ENCODE results near the gene SMS.
"Not testable (repeated sequence)": the region's sequence is repeated elsewhere in the genome, so short reads cannot be mapped to it uniquely, and the experiment has no call there.

The SMS gene

GRCh38 chrX:21953195-21953830, 12.8 kb downstream of the SMS start:
- not testable (repeated sequence) for DNase-seq

- DNase-seq, result no peak
Observed at GRCh38 chrX:21955403-21956189, 15.1 kb downstream of the SMS start.

- DNase-seq, result no peak
Observed at GRCh38 chrX:21956783-21957182, 16.3 kb downstream of the SMS start.

GRCh38 chrX:21958187-21958586, 17.7 kb downstream of the SMS start:
- DNase-seq, result no peak

- no peak for DNase-seq
Observed at GRCh38 chrX:21958916-21959315, 18.4 kb downstream of the SMS start.

GRCh38 chrX:21959362-21960051, 19.0 kb downstream of the SMS start:
- no peak for DNase-seq

GRCh38 chrX:21960569-21961541, 20.3 kb downstream of the SMS start:
- no peak for DNase-seq

- no peak for DNase-seq
Observed at GRCh38 chrX:21962361-21962760, 21.9 kb downstream of the SMS start.

- no peak for DNase-seq
Observed at GRCh38 chrX:21963269-21963668, 22.8 kb downstream of the SMS start.

- no peak for DNase-seq
Observed at GRCh38 chrX:21963731-21964405, 23.4 kb downstream of the SMS start.

- no peak for DNase-seq
Observed at GRCh38 chrX:21966866-21967265, 26.4 kb downstream of the SMS start.

- DNase-seq, result no peak
Observed at GRCh38 chrX:21968333-21968732, 27.8 kb downstream of the SMS start.

GRCh38 chrX:21970326-21970725, 29.8 kb downstream of the SMS start:
- no peak for DNase-seq

GRCh38 chrX:21972046-21972445, 31.5 kb downstream of the SMS start:
- no peak for DNase-seq

GRCh38 chrX:21972721-21973120, 32.2 kb downstream of the SMS start:
- DNase-seq, result no peak

- DNase-seq, result no peak
Observed at GRCh38 chrX:21973321-21974010, 33.0 kb downstream of the SMS start.

- DNase-seq, result no peak
Observed at GRCh38 chrX:21974011-21974385, 33.5 kb downstream of the SMS start.

- DNase-seq, result no peak
Observed at GRCh38 chrX:21975242-21975641, 34.7 kb downstream of the SMS start.

- no peak for DNase-seq
Observed at GRCh38 chrX:21975812-21976211, 35.3 kb downstream of the SMS start.

- DNase-seq, result no peak
Observed at GRCh38 chrX:21978346-21978745, 37.8 kb downstream of the SMS start.

GRCh38 chrX:21982311-21982710, 41.8 kb downstream of the SMS start:
- no peak for DNase-seq

GRCh38 chrX:21985332-21985777, 44.8 kb downstream of the SMS start:
- DNase-seq, result no peak
